ENCODE measurements around the gene SLC49A3. TPM values are rescaled to one million over a fixed set of nuclear protein-coding genes. Genes with fewer than 3 reads are reported as not detected.
"Not testable (repeated sequence)": the region's sequence is repeated elsewhere in the genome, so short reads cannot be mapped to it uniquely, and the experiment has no call there.

The SLC49A3 gene
- total RNA-seq, 1 donor from 2014 or later, result 3.3 TPM

GRCh38 chr4:702618-703048 lies 13.7 kb upstream of the SLC49A3 start:
- Mint-ChIP-seq H3K27ac (no peak overlapping the region), H3K9me3 (no peaks in the 10 kb centered on the region), H3K4me3 (no peak overlapping the region), H3K27me3 (peaks cover 5% of the 10 kb centered on the region), H3K4me1 (ENCODE audit: unreplicated experiment) (no peaks in the 10 kb centered on the region), H3K36me3 (no peaks in the 10 kb centered on the region)
- no peak for TF ChIP-seq CTCF (conservative IDR thresholded peaks at IDR 0.05)
- no peak for DNase-seq (ENCODE audit: extremely low spot score, unreplicated experiment)

- H3K27ac Mint-ChIP-seq, result no peak overlapping the region
- DNase-seq (ENCODE audit: extremely low spot score, unreplicated experiment), result no peak
Observed at GRCh38 chr4:700587-701264, 11.8 kb upstream of the SLC49A3 start.

GRCh38 chr4:699816-700580 lies 11.0 kb upstream of the SLC49A3 start:
- Mint-ChIP-seq H3K36me3 (no peaks in the 10 kb centered on the region), H3K4me3 (no peak overlapping the region), H3K27ac (no peak overlapping the region), H3K9me3 (no peaks in the 10 kb centered on the region), H3K27me3 (peaks cover 5% of the 10 kb centered on the region), H3K4me1 (ENCODE audit: unreplicated experiment) (no peaks in the 10 kb centered on the region)
- no peak for TF ChIP-seq CTCF (conservative IDR thresholded peaks at IDR 0.05)
- DNase-seq (ENCODE audit: extremely low spot score, unreplicated experiment), result no peak

More at GRCh38 chr4:700587-701264, 11.8 kb upstream of the SLC49A3 start:
- no peak for TF ChIP-seq CTCF (conservative IDR thresholded peaks at IDR 0.05)
- Mint-ChIP-seq H3K4me1 (ENCODE audit: unreplicated experiment) (no peaks in the 10 kb centered on the region), H3K27me3 (peaks cover 5% of the 10 kb centered on the region), H3K9me3 (no peaks in the 10 kb centered on the region), H3K4me3 (no peak overlapping the region), H3K36me3 (no peaks in the 10 kb centered on the region)

DNA sequence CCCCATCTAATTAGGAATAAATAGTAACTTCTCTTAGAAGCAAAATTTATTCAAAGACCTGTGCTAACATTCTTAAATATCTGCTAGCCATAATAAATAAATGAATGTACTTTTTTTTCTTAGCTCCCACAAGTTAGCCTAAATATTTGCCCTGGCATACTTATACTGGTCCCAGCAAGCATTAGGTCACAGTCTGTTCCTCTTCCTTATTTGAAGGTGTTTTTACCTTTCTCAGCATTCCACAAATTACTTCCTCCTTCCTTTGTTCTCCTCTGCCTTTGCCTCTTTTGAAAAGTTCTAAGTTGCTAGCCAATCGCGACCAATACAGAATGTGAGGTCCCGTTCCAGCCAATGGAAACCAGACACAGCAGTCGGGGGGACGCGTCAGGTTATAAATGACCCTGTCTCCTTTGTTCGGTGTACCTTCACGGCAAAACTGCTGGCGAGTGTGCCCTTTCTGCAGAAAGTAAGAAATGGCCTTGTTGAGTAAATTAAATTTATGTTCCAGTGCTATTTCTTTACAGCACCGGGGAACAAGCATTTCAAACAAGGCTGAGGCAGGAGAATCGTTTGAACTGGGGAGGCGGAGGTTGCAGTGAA lies 5.5 kb upstream of the SLC49A3 start:
- not testable (repeated sequence) for H3K27ac Mint-ChIP-seq; H3K9me3 Mint-ChIP-seq; H3K4me1 Mint-ChIP-seq (ENCODE audit: unreplicated experiment); DNase-seq (ENCODE audit: extremely low spot score, unreplicated experiment); H3K36me3 Mint-ChIP-seq; H3K4me3 Mint-ChIP-seq; H3K27me3 Mint-ChIP-seq

DNA sequence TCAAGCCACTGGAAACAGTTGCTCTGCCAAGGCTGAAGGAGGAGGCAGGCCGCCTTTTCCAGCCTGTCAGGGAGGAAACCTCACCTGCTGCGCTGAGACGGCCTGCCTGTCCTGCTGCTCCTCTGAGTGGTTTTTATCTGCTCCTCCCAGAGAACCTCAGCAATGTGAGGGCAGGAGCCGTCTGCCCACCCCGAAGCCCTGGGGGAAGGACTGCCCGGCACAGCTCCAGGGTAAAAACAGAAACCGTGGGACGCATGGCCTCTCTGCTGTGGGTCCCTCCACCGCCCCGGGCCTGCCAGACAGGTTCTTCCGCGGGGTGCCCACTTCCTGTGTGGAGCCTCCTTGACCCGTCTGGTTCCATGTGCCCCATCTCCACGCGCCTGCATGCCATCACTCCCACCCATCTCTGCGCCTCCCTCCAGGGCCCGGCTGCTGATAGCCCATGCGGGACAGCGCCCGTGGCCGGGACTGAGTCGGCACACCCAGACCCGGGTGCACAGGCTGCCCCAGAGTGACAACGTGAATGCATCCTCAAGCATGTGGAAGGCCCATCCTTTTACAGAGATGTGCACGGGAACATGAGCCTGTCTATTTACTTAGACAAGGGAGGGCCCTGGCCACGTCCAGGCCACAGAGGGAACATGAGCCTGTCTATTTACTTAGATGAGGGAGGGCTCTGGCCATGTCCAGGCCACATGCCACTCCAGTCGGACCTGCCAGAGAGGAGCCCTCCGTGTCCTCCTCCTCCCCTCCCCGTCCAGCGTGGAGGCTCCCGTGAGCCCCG lies 4.0 kb upstream of the SLC49A3 start:
- DNase-seq (ENCODE audit: extremely low spot score, unreplicated experiment), result no peak
- no peaks in the 10 kb centered on the region for H3K36me3 Mint-ChIP-seq
- no peak overlapping the region for H3K27ac Mint-ChIP-seq
- no peaks in the 10 kb centered on the region for H3K4me1 Mint-ChIP-seq (ENCODE audit: unreplicated experiment)
- TF ChIP-seq CTCF (conservative IDR thresholded peaks at IDR 0.05), result no peak
- H3K27me3 Mint-ChIP-seq, result peaks cover 6% of the 10 kb centered on the region
- H3K9me3 Mint-ChIP-seq, result no peaks in the 10 kb centered on the region
- no peak overlapping the region for H3K4me3 Mint-ChIP-seq
